Peyer's patch (tissue), 4 donors: ENCODE data around the gene HTR3A.

Experiments
- CTCF ChIP-seq, 6 experiments: fragments of 450-650 bp in 4 of 6; fragments of 200-600 bp in 2 of 6; sonication (generic) in 1 of 6; IDR thresholded peaks; one replicate each; pipeline ENCODE4 v1.5.1; 2017 to 2019; ENCODE audit warnings: antibody characterized with exemption in 6 of 6, mild to moderate bottlenecking in 3 of 6, moderate library complexity in 1 of 6
- POLR2A ChIP-seq, 2 donors: fragments of 450-650 bp; IDR thresholded peaks; one replicate each; pipeline ENCODE4 v1.5.1; 2017; ENCODE audit warnings: antibody characterized with exemption in 2 of 2, mild to moderate bottlenecking in 2 of 2, moderate library complexity in 2 of 2

GRCh38 chr11:114026355-114026754, 51.4 kb downstream of the HTR3A start:
- peak in 3 of 6 experiments; percentile 6 to 21 (median 10) for TF ChIP-seq CTCF (IDR thresholded peaks at IDR 0.05)
- no peak for TF ChIP-seq POLR2A (IDR thresholded peaks at IDR 0.05)
